CD4-positive, alpha-beta T cell treated with Interleukin-12 subunit alpha and Interleukin-12 subunit beta, for 1 hour (primary cell): ENCODE results near the gene PIK3R5.

Experiments
- DNase-seq: peaks from one replicate; pipeline ENCODE4 v3.0.0-alpha.2; 2020

PIK3R5 gene

DNA sequence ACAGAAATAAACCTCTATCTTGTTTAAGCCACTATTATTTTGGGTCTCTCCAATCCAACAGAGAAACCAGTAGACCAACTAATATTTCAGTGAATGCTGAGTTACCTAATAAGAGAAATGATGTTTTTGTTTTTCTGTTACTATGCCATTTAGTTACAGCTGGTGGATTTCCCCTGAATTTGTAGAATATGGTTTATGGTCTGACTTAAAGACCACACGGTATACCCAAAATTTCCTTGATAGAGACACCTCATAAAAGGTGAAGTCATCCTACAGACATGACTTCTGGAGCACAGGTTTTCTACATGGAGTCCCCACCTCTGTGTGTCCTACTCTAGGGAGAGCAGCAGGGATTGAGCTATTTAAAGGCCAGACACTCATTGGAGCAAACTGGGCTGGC is 13.3 kb downstream of the PIK3R5 start:
- DNase-seq, result no peak

GRCh38 chr17:8951206-8951605 is 14.3 kb downstream of the PIK3R5 start:
- DNase-seq, result no peak

GRCh38 chr17:8949061-8949661 is 16.3 kb downstream of the PIK3R5 start:
- no peak for DNase-seq

DNA sequence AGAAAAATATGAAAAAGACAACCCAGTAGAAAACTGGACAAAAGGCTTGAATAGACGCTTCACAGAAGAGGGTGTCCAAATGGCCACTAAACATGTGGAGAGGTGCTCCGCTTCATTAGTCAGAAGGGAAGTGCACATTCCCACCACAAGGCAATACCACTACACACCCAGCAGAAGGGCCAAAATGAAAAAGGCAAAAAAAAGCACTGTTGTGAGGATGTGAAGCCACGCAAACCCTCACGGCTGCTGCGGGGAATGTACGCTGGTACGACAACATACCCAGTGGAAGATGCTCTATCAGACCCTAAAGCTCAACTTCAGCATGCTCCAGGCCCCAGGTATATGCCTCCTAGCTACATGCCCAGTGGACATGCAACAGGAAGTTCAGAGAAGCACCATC is 17.0 kb downstream of the PIK3R5 start:
- no peak for DNase-seq

GRCh38 chr17:8947201-8947600 is 18.3 kb downstream of the PIK3R5 start:
- DNase-seq, result no peak

DNA sequence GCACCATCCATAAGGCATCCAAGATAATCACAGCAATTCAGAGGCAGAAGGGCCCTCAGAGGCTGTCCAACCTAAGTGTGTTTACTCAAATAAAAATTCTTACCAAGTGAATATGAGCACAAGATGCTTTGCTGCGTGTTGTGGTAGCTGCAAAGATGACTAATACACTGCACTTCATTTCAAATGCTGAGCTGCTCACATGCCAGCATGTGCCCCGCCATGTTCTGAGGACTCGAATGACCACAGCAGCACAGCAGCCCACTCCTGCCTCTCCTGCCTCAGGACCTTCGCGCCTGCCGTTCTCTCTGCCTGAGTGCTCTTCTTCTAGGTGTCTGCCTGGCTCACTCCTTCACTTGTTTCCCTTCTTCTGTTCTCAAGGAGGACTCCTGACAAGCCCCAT is 19.0 kb downstream of the PIK3R5 start:
- no peak for DNase-seq

- no peak for DNase-seq
These were observed 19.4 kb downstream of the PIK3R5 start for GRCh38 chr17:8946071-8946470.

DNA sequence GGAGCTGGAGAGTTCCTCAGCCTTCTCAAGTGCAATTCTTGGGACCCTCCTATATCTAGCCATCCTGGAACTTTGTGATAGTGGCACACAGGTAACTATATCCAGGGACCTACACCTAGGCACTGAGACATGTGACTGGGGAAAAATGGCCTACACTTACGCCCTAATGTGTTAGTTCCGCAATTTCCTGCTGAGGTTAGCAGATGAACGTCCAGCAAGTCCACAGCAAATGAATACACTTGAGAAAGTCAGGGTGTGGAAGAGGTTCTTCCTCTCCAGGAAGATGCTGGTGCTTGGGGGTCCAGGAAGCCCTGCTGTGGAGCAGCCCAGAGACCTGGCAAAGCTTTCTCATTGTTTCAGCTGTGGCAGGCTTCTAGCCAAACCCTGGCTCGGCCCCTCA is 20.8 kb downstream of the PIK3R5 start:
- no peak for DNase-seq

- no peak for DNase-seq
These were observed 21.4 kb downstream of the PIK3R5 start for GRCh38 chr17:8944083-8944482.

GRCh38 chr17:8941980-8942622 is 23.4 kb downstream of the PIK3R5 start:
- DNase-seq, result peak; percentile 60

DNA sequence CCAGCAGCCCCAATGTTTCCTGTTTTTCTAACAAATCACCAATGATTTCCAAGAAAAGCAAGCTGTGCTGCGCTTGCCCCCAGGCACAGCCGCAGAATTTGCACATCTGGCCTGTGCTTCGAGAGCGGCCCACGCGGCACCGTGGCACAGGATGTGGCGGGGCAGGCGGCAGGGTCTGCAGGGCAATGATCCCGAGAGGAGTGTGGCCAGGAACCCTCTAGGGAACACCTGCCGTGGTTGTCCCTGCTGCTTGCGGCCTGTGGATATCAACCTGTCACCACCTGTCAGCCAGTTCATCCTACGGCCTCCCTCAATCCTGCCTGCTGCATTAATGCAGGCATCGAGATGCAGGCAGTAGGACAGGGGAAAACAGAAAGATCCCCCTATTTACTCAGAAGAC is 24.0 kb downstream of the PIK3R5 start:
- DNase-seq, result peak; percentile 68

- peak; percentile 44 for DNase-seq
These were observed 24.5 kb downstream of the PIK3R5 start for GRCh38 chr17:8940866-8941471.

DNA sequence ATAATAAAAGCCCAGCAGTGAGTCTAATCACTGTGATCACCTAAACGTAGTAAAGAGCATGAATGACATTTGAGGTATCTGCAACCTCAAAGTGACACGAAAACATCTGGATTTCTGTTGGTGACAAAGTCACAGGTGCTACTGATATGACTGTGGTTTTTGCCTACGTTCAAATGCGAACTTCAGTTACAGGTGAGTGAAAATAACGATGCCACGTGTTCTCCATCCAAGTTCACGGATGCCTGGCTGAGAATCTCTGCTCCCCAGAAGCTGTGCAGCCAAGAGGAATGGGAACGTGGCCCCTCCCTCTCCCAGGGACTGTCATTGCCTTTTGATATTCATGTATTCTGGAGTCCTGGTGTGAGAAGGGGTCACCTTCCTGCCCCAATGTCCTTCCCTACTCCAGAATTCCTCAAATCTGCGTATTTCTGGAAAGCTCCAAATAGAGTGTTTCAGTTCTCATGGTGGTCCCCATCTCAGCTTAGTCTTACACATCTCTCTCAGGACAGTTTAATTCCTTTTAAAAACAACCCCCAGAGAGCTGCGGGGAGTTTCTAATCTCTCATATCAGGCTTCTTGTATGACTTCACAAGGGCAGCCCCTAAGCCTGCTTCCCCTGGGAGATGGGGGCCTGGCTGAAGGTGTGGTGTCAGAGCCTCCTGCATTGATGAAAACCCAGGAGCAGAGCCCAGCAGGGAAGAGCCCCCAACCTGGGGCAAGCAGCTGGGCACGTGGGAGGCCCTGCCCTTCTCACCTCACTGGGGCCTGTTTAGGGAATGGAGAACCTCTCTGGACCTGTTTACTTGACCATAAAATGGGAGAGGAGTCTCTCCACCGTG is 25.8 kb downstream of the PIK3R5 start:
- DNase-seq, result peak; percentile 58

- DNase-seq, result no peak
These were observed 26.6 kb downstream of the PIK3R5 start for GRCh38 chr17:8938933-8939332.

DNA sequence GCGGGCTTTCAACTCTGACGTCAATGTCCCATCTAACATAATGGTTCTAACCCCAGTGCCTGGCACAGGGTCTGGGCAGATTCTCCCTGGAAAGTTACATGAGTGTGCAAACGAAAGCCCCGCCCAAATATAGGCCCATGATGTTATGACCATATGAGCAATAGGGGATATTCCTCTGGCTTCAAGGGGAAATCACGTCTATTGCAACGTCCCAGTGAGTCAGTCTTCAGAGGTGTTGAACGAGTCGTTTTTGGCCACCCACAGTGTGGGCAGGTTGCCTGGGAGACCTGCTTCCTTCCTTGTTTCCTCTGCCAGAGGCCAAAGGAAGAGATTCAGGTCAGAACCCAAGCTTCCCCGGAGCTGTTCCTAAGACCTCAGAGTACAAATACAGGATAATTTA is 30.3 kb downstream of the PIK3R5 start:
- DNase-seq, result peak; percentile 71

- no peak for DNase-seq
These were observed 31.2 kb downstream of the PIK3R5 start for GRCh38 chr17:8934346-8934745.

DNA sequence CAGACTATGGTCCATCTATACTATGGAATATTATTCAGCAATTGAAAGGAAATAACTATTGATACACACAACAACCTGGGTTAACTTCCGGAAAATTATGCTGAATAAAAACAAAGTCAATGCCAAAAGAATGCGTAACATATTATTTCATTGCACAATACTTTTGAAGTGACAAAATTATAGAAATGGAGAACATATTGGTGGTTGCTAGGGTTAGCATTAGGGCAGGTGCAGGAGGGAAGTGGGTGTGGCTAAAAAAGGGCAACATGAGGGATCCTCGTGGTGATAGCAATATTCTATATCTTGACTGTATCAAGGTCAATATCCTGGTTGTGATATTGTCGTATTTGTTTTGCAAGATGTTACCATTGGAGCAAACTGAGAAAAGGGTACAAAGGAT is 34.9 kb downstream of the PIK3R5 start:
- no peak for DNase-seq

- DNase-seq, result no peak
These were observed 37.2 kb downstream of the PIK3R5 start for GRCh38 chr17:8928347-8928746.

DNA sequence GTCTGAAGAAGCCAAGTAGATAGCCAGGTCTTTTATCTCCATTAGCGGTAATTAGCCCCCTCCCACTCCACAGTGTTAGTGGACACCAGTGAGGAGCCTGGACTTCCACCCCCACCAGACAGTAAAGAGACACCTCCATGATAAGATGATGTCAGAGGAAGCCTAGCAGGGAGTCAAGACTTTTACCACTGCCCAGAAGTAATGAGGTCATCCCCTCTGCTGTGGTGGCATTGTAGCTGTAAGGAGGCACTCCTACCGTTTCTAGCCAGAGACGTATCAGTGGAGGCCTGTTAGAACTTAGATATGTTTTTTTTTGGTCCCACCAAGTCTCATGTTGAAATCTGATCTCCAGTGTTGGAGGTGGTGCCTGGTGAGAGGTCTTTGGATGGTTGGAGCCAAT is 38.1 kb downstream of the PIK3R5 start:
- DNase-seq, result no peak

DNA sequence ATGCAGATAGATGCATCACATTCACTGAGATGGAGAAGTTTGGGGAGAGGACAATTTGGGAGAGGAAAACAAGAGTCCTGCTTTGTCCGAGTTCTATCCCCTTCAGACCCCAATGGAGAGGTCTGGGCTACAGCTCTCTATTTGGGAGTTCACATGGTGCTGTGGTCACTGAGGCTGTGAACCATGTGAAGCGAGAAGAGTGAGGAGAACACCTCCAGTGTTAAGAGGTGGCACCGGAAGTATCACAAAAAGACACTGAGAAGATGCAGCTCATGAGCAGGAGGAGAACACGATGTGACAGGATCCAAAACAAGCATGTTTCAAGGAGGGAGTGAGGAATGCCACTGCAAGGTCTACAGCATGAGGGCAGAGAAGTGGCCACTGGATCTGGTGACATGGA is 39.7 kb downstream of the PIK3R5 start:
- DNase-seq, result no peak

GRCh38 chr17:8925141-8925540 is 40.4 kb downstream of the PIK3R5 start:
- no peak for DNase-seq

- DNase-seq, result no peak
These were observed 40.9 kb downstream of the PIK3R5 start for GRCh38 chr17:8924595-8924994.

GRCh38 chr17:8923762-8924161 is 41.7 kb downstream of the PIK3R5 start:
- DNase-seq, result no peak

DNA sequence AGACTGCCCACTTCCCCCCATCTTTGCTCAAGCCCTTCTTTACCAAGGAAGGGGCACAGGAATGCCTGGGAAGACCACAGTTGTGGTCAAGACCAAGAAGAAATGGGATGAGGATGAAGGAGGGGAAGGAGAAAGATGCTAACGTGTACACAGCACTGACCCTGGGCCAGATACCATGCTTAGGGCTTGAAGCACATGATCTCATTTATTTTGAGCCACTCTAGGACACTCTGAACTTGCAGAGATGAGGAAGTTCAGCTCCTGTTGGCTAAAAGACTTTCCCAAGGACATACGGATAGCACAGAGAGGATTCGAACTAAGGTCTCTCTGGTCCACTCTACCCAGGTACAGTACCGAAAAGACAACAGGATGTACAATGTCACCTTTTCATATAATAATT is 42.6 kb downstream of the PIK3R5 start:
- no peak for DNase-seq
